Heart right ventricle (tissue), 16 donors: Measurements from ENCODE around the gene MBD5. TPM values are rescaled to one million over a fixed set of nuclear protein-coding genes. Genes with fewer than 3 reads are reported as not detected.

Source experiments
- ATAC-seq, 8 donors: fragments of 200-7000 bp; cut with Tn5 transposase; one replicate each; pipeline ENCODE4 v1.9.1; 2020; ENCODE audit warnings: mild to moderate bottlenecking in 8 of 8, moderate library complexity in 8 of 8, moderate number of reproducible peaks in 1 of 8
- DNase-seq, 2 donors: peaks; one replicate each; pipeline ENCODE4 v3.0.0-alpha.2; 2020
- H3K27ac ChIP-seq, 10 donors: fragments of 200-600 bp; sonication (generic) in 2 of 10; one replicate each; pipeline versions ENCODE4 v1.5.0 to v1.8.0; 2020 to 2022; ENCODE audit warnings: mild to moderate bottlenecking in 3 of 10
- H3K27me3 ChIP-seq, 7 donors: fragments of 200-600 bp; one replicate each; pipeline ENCODE4 v1.8.0; 2021 to 2022; ENCODE audit warnings: mild to moderate bottlenecking in 2 of 7
- H3K36me3 ChIP-seq, 9 donors: fragments of 200-600 bp; sonication (generic) in 1 of 9; one replicate each; pipeline versions ENCODE4 v1.5.0 to v1.8.0; 2020 to 2022; ENCODE audit warnings: mild to moderate bottlenecking in 2 of 9
- H3K4me1 ChIP-seq, 9 donors: fragments of 200-600 bp; sonication (generic) in 1 of 9; one replicate each; pipeline versions ENCODE4 v1.5.0 to v1.8.0; 2020 to 2022; ENCODE audit warnings: mild to moderate bottlenecking in 4 of 9
- H3K4me3 ChIP-seq, 10 donors: fragments of 200-600 bp; sonication (generic) in 2 of 10; one replicate each; pipeline versions ENCODE4 v1.5.0 to v1.8.0; 2020 to 2022; ENCODE audit warnings: mild to moderate bottlenecking in 7 of 10, moderate library complexity in 2 of 10
- H3K9me3 ChIP-seq, 11 donors: fragments of 200-600 bp in 10 of 11; sonication (generic) in 2 of 11; one replicate each; pipeline versions ENCODE4 v1.5.0 to v1.8.0; 2013 to 2022; ENCODE audit warnings: mild to moderate bottlenecking in 2 of 11, control low read depth in 1 of 11, moderate library complexity in 1 of 11
- WGBS, 2 donors: extraction: QIAGEN DNeasy Blood & Tissue Kit; methylation state at CpG; one replicate each; pipeline ENCODE4 v1.1.7; 2013; ENCODE audit warnings: inconsistent platforms in 1 of 2; 5-methylcytosine and 5-hydroxymethylcytosine counted together
- intact Hi-C, 10 donors: fragments of 100-400 bp; cut with DNase I; formaldehyde crosslinking; loops; one replicate each; pipeline versions ENCODE4 v1.11.1 to v1.14.2; 2022
- polyA plus RNA-seq, 2 donors: library from polyadenylated mRNA; stranded (reverse); fragments of 200-250 nt; gene quantifications; one replicate each; pipeline ENCODE4 v1.2.3, GENCODE V29; 2013
- total RNA-seq, 10 donors: library from RNA; stranded (reverse); fragmentation: NEBNext Ultra II Directional in 3 of 10; extraction: Animal tissue kit (Norgen Biotek cat#: 25700) in 3 of 10; gene quantifications; one replicate each; pipeline versions ENCODE4 v1.2.1 to v1.2.4, GENCODE V29; 2021 to 2023
- TF ChIP-seq, protein P1 (sequence below), 9 donors: fragments of 200-600 bp; sonication (generic) in 2 of 9; IDR thresholded peaks; one replicate each; pipeline versions ENCODE4 v1.5.0 to v1.8.0; 2021 to 2022; ENCODE audit warnings: antibody characterized with exemption in 9 of 9, mild to moderate bottlenecking in 5 of 9, moderate library complexity in 1 of 9
- donor health status: Arrhythmogenic right ventricular cardiomyopathy.
- donor health status: ischemic (EF 13 %, LVEDD 7.1; RV severe dilation, severe dysfunction).
- donor health status: healthy with polysubstance abuse.
- donor health status: DM: no; HTN: yes; CAD: no.
- donor health status: DM: no; HTN: no; CAD: no.
- donor health status: ischemic (EF 25% LVEDD 6.9; RV normal size, moderate dysfunction).
- donor health status: ischemic (EF 25% LVEDD 5.7; RV mildly dilated, moderate dysfunction).
- donor health status: healthy.
- donor health status: DM: yes; HTN: yes; CAD: no.
- donor health status: Ischemic cardiomyopathy.
- donor health status: ischemic (EF 35%, LVEDD 5.7; RV mildly dilated, moderate dysfunction).
- donor health status: nonischemic (EF 11% LVEDD 7.7; RV severe dilation, severe dysfunction).
- donor health status: DM: yes; HTN: yes; CAD: no.
- donor health status: PGD.
- donor health status: ischemic (EF 29% LVEDD 5.4; RV normal size, mild dysfunction).
- donor health status: nonischemic (EF 23%, LVEDD 6.1; RV moderate dilation, normal function).

Gene MBD5
- total and polyA plus RNA-seq, 12 donors: 3.4 to 39.8 (median 35.2) TPM

- no peaks in the 10 kb centered on the region for H3K4me1 ChIP-seq
- H3K9me3 ChIP-seq: peaks cover 0 to 16% (median 0%) of the 10 kb centered on the region in 11 donors
- ATAC-seq (no peak), DNase-seq (no peak)
- intact Hi-C loops: no loop called here
- 98 to 100% methylated on average over 1 of the region's 1 CpG for WGBS, 2 donors
- no peaks in the 10 kb centered on the region for H3K36me3 ChIP-seq
- TF ChIP-seq, protein P1, sequence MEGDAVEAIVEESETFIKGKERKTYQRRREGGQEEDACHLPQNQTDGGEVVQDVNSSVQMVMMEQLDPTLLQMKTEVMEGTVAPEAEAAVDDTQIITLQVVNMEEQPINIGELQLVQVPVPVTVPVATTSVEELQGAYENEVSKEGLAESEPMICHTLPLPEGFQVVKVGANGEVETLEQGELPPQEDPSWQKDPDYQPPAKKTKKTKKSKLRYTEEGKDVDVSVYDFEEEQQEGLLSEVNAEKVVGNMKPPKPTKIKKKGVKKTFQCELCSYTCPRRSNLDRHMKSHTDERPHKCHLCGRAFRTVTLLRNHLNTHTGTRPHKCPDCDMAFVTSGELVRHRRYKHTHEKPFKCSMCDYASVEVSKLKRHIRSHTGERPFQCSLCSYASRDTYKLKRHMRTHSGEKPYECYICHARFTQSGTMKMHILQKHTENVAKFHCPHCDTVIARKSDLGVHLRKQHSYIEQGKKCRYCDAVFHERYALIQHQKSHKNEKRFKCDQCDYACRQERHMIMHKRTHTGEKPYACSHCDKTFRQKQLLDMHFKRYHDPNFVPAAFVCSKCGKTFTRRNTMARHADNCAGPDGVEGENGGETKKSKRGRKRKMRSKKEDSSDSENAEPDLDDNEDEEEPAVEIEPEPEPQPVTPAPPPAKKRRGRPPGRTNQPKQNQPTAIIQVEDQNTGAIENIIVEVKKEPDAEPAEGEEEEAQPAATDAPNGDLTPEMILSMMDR (IDR thresholded peaks at IDR 0.05): no peak
- no peak overlapping the region for H3K4me3 ChIP-seq
- H3K27ac ChIP-seq: no peak overlapping the region
- H3K27me3 ChIP-seq: no peaks in the 10 kb centered on the region
Observed at GRCh38 chr2:148360662-148361061, 339.8 kb downstream of the MBD5 start.

- intact Hi-C loops: no loop called here
- DNase-seq (no peak), ATAC-seq (no peak)
- Histone ChIP-seq H3K9me3 (peaks cover 0 to 13% (median 0%) of the 10 kb centered on the region in 11 donors), H3K4me1 (no peaks in the 10 kb centered on the region), H3K4me3 (no peak overlapping the region), H3K27me3 (no peaks in the 10 kb centered on the region), H3K36me3 (no peaks in the 10 kb centered on the region), H3K27ac (no peak overlapping the region)
- TF ChIP-seq, protein P1 (IDR thresholded peaks at IDR 0.05): no peak
- 89 to 90% methylated on average over 10 of the region's 10 CpGs for WGBS, 2 donors
Observed at GRCh38 chr2:148362144-148362796, 341.4 kb downstream of the MBD5 start.

GRCh38 chr2:148375214-148375613 lies 354.3 kb downstream of the MBD5 start:
- Histone ChIP-seq H3K36me3 (no peaks in the 10 kb centered on the region), H3K27me3 (no peaks in the 10 kb centered on the region), H3K27ac (no peak overlapping the region), H3K4me1 (peaks cover 0 to 7% (median 0%) of the 10 kb centered on the region in 9 donors), H3K9me3 (no peaks in the 10 kb centered on the region), H3K4me3 (no peak overlapping the region)
- DNase-seq (no peak), ATAC-seq (peak in 2 of 8 donors; percentile 29 to 53)
- TF ChIP-seq, protein P1 (IDR thresholded peaks at IDR 0.05): no peak
- 33 to 38% methylated on average over 3 of the region's 3 CpGs for WGBS, 2 donors
- intact Hi-C loops: no loop called here

DNA sequence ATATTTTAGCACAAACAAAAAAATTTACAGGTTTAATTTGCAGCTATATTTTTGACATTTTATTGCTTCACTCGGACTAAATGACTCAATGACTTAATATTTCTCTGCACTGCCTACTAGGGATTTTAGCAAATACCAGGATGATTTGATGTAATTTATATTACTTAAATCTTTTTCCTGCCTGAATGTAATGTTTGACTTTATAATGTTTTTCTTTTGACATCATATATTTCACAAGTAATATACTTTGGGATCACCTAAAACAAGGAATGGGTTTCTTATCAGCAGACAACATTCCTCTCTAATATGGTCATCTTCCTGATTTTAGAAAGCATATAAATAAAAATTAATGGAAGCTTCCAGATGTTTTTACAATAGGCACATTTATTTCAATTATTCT lies 370.4 kb downstream of the MBD5 start:
- Histone ChIP-seq H3K9me3 (peaks cover 0 to 13% (median 0%) of the 10 kb centered on the region in 11 donors), H3K36me3 (no peaks in the 10 kb centered on the region), H3K27ac (no peak overlapping the region), H3K27me3 (no peaks in the 10 kb centered on the region), H3K4me3 (no peak overlapping the region), H3K4me1 (peaks cover 0 to 20% (median 11%) of the 10 kb centered on the region in 9 donors)
- ATAC-seq: no peak
- intact Hi-C loops: no loop called here
- no peak for DNase-seq
- WGBS, 2 donors: 71 to 76% methylated on average over 1 of the region's 1 CpG
- TF ChIP-seq, protein P1 (IDR thresholded peaks at IDR 0.05): no peak
